ENCODE results near the gene WT1.

Gene WT1

GRCh38 chr11:32418836-32419235 is 16.5 kb downstream of the WT1 start:
- H3K4me3 ChIP-seq (ENCODE audit: low read depth, low read length) = no peak overlapping the region
- DNase-seq (ENCODE audit: low read depth) = no peak
- TF ChIP-seq, protein P1, sequence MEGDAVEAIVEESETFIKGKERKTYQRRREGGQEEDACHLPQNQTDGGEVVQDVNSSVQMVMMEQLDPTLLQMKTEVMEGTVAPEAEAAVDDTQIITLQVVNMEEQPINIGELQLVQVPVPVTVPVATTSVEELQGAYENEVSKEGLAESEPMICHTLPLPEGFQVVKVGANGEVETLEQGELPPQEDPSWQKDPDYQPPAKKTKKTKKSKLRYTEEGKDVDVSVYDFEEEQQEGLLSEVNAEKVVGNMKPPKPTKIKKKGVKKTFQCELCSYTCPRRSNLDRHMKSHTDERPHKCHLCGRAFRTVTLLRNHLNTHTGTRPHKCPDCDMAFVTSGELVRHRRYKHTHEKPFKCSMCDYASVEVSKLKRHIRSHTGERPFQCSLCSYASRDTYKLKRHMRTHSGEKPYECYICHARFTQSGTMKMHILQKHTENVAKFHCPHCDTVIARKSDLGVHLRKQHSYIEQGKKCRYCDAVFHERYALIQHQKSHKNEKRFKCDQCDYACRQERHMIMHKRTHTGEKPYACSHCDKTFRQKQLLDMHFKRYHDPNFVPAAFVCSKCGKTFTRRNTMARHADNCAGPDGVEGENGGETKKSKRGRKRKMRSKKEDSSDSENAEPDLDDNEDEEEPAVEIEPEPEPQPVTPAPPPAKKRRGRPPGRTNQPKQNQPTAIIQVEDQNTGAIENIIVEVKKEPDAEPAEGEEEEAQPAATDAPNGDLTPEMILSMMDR (IDR thresholded peaks at IDR 0.05; ENCODE audit: control insufficient read depth, extremely low read depth, insufficient read depth) = no peak

DNA sequence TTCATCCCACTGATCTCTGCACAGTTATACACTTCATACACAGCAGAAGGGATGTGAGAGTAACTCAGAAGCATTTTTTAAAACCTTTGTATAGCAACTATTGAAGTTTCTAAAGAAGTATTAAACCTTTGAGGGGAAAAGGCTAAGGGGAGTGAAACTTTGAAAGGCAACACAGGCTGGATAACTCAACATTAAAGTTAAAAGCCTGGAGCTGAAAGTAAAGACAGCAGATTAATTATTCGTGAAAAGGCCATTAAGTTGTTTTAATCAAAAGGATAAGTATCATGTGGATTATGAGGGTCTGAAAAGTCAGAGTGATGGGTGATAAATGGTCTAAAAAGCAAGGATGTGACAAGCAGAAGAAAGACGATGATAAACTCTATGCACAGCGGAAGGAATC is 17.5 kb downstream of the WT1 start:
- no peak overlapping the region for H3K4me3 ChIP-seq (ENCODE audit: low read depth, low read length)
- TF ChIP-seq, protein P1 (IDR thresholded peaks at IDR 0.05; ENCODE audit: control insufficient read depth, extremely low read depth, insufficient read depth) = no peak
- DNase-seq (ENCODE audit: low read depth) = no peak

GRCh38 chr11:32416301-32416700 is 19.0 kb downstream of the WT1 start:
- no peak for DNase-seq (ENCODE audit: low read depth)
- H3K4me3 ChIP-seq (ENCODE audit: low read depth, low read length) = no peak overlapping the region
- TF ChIP-seq, protein P1 (IDR thresholded peaks at IDR 0.05; ENCODE audit: control insufficient read depth, extremely low read depth, insufficient read depth) = no peak

DNA sequence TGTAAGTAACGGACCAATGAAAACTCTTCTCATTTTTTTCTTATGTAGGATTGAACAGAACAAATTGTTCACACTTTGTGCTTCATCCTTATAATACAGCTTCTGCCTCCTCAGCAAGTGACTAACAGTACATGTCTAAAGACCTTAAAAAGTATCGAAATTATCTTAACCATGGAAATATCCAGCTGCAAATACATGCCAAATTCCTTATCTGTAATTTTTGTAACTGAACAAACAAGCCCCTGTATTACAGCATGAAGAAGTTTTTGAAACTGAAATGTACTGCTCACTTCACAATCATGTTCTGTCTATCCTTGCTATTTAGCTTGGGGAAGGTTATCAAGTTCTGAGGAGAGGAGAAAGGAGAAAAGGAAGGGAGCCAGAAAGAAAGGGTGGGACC is 20.4 kb downstream of the WT1 start:
- TF ChIP-seq, protein P1 (IDR thresholded peaks at IDR 0.05; ENCODE audit: control insufficient read depth, extremely low read depth, insufficient read depth) = no peak
- no peak overlapping the region for H3K4me3 ChIP-seq (ENCODE audit: low read depth, low read length)
- no peak for DNase-seq (ENCODE audit: low read depth)

GRCh38 chr11:32411942-32412615 is 23.3 kb downstream of the WT1 start:
- no peak for DNase-seq (ENCODE audit: low read depth)
- H3K4me3 ChIP-seq (ENCODE audit: low read depth, low read length) = no peak overlapping the region
- TF ChIP-seq, protein P1 (IDR thresholded peaks at IDR 0.05; ENCODE audit: control insufficient read depth, extremely low read depth, insufficient read depth) = no peak

GRCh38 chr11:32405592-32405991 is 29.7 kb downstream of the WT1 start:
- DNase-seq (ENCODE audit: low read depth) = no peak
- no peak overlapping the region for H3K4me3 ChIP-seq (ENCODE audit: low read depth, low read length)
- TF ChIP-seq, protein P1 (IDR thresholded peaks at IDR 0.05; ENCODE audit: control insufficient read depth, extremely low read depth, insufficient read depth) = no peak

GRCh38 chr11:32402836-32403235 is 32.5 kb downstream of the WT1 start:
- DNase-seq (ENCODE audit: low read depth) = no peak
- TF ChIP-seq, protein P1 (IDR thresholded peaks at IDR 0.05; ENCODE audit: control insufficient read depth, extremely low read depth, insufficient read depth) = no peak
- H3K4me3 ChIP-seq (ENCODE audit: low read depth, low read length) = no peak overlapping the region

Data from LNCaP clone FGC (cell line).